ENCODE data around the gene CNTNAP2. TPM values are rescaled to one million over a fixed set of nuclear protein-coding genes. Genes with fewer than 3 reads are reported as not detected.

CNTNAP2 gene
- total RNA-seq, 1 donor = 0.54 TPM

DNA sequence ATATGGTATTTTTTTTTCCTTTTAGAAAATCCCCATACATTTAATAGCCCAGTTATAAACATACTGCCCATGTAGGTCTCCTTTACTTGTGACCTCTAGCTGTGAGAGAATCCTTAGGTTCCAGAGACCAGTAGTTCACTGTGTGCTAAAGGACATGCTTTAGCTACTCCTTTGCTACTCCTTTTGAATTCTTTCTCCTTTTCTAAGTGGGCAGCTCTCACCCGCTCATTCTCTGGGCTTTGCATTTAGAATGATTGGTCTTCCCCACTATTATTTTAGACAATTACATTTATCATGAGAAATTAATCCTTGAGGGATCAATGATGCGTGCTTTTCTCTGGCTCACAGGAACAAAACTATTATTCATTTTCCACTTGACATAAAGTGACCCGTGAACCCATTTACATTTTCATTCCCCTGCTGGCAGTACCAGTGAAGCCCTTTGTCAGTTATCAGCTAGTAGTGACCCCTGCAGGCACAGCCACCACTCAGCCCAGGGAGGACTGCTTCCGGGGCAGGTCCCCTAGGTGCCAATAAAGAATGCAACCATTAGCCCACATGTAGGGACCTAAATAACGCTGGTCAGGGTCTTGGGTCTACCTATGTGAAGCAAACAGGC lies 844.3 kb downstream of the CNTNAP2 start:
- no peak for DNase-seq (ENCODE audit: low read depth in 2 of 3, low spot score in 2 of 3)

DNA sequence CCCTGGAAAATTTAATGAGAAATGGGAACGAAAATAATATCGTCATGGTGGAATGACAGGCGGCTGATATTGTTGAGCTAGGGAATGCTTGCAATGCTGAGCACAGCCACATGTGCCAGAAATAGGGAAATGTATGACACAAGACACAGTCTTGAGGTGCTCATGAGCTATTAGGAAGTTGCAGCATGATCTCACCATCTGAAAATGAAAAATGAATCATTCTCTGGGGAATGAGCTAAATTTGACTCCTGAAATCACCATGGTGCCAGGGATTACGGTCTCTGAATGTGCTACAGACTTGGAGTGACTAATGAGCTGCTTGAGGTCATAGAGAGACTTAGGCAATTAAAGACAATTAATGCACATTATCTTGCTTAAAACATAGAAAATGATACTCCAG lies 845.0 kb downstream of the CNTNAP2 start:
- no peak for DNase-seq (ENCODE audit: low read depth in 2 of 3, low spot score in 2 of 3)

GRCh38 chr7:146966274-146966673 lies 849.7 kb downstream of the CNTNAP2 start:
- DNase-seq (ENCODE audit: low read depth in 2 of 3, low spot score in 2 of 3) = no peak

DNA sequence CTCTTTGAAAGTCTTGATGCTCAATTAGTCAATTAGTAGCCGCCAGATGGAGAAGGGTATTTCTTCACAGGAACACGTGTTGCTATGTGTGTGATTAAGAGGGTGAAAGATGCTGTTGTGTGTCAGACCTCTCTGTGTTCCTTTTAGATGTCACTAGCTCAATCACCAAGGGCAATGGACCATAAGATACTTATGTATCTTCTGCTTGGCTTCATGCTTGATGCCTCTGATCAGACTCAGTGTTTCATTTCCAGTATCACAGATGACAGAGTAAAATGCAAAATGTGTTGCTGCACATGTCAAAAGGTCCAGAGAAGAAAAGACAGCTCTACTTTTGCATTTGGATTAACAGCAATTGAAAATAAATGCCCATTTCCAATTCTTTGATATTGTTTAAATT lies 865.9 kb downstream of the CNTNAP2 start:
- DNase-seq (ENCODE audit: low read depth in 2 of 3, low spot score in 2 of 3) = no peak

GRCh38 chr7:146991596-146991995 lies 875.0 kb downstream of the CNTNAP2 start:
- no peak for DNase-seq (ENCODE audit: low read depth in 2 of 3, low spot score in 2 of 3)

- no peak for DNase-seq (ENCODE audit: low read depth in 2 of 3, low spot score in 2 of 3)
These were observed 877.2 kb downstream of the CNTNAP2 start for GRCh38 chr7:146993764-146994163.

- no peak for DNase-seq (ENCODE audit: low read depth in 2 of 3, low spot score in 2 of 3)
These were observed 891.9 kb downstream of the CNTNAP2 start for GRCh38 chr7:147008530-147008929.

DNA sequence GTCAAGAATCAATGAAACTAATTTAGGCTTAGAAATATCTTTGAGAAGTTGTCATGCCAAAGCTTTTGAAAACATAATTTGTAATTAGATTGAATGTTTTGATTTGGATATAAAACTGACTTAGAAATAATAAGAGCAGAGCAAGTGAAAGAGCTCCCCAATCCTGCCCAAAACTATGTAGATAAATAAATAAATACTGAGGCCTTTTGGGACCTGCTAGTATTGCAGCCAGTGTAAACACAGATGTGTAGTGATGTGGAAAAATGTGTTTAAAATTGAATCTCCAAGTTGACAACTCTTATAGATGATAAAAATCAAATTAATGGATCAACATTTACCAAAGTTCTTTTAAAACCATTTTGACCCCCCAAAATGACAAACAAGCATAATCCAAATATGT lies 896.1 kb downstream of the CNTNAP2 start:
- no peak for DNase-seq (ENCODE audit: low read depth in 2 of 3, low spot score in 2 of 3)

DNA sequence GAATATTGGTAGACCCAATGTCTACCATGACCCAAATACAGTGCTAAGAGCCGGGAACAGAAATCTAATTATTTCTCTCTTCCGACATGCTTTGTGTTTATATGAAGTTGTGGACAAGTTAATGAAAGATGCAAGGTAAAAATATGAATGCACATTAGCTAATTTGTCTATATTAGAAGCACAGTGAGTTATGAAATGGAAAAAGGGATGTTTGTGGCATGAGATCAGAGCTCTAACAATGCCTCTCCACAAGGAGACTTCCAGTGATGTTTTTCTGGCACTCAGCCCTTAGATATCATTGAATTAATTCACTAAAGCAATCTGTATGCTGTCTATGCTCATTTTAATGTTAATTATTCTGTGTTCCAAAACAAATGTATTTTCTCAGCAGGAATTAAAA lies 897.2 kb downstream of the CNTNAP2 start:
- no peak for DNase-seq (ENCODE audit: low read depth in 2 of 3, low spot score in 2 of 3)

DNA sequence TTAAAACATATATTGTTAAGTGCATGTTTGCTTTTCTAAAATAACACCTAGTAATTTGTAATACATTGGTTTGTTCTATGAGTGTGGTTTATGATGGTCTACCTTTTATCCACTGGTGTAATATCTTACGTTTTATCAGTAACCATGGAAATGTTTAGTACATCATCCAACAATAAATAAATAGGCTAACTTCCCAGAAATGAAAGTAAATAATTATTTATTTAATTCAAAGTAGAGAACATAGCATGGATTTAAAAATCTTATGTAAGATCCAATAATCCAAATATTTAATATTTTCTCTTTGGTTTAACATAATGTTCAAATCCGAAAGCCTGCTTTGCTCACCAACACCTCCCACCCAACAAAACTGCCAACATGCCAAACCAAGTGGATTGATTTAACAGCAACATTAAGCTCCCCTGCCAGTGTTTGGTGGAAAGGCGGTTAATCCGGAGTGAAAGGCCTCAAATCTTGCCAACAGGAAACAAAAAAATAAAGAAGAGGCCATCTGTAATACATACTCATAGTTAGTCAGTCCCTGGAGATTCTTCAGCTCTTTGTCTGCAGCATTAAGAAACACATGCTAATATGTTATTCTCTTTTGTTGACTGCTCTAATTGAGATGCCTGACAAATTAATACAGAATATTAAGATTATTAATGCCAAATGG lies 897.8 kb downstream of the CNTNAP2 start:
- DNase-seq (ENCODE audit: low read depth in 2 of 3, low spot score in 2 of 3) = no peak

DNA sequence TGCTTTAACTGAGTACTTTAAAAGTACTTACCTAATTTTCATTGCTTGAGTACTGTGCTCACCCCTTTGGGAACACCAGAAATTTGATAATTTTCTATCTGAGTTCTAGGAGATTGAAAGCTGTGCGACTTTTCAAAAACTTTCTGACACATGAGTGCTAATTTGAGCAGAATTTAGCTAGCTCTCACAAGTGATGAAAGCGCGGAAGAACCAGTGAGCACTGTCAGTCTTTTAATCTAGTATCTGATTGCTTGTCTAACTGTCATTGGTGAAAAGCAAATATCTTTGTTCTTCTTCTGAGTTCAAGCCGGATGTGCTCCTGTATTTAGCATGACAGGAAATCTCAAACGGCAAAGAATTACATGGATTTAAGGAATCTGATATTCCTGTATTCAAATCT lies 899.4 kb downstream of the CNTNAP2 start:
- DNase-seq (ENCODE audit: low read depth in 2 of 3, low spot score in 2 of 3) = no peak

- DNase-seq (ENCODE audit: low read depth in 2 of 3, low spot score in 2 of 3) = no peak
These were observed 905.5 kb downstream of the CNTNAP2 start for GRCh38 chr7:147022056-147022455.

GRCh38 chr7:147023440-147023839 lies 906.8 kb downstream of the CNTNAP2 start:
- DNase-seq (ENCODE audit: low read depth in 2 of 3, low spot score in 2 of 3) = no peak

DNA sequence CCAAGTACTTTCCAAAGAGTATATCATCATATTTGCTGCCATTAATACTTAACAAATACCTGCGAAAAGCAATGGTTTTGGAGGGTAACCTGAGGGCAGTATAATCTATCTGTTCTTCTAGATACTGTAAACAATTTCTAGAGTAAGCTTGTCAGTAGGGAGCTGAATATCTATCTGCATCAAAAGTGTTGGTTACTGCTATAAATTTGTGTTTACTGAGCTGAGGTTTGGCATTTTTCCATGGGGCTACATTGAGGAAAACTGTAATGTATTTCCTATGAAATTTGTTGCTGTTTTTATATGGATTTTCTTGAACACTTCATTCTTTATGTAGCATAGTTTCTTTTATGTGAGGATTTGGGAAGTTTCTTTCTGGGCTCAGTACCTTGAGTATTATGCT lies 913.4 kb downstream of the CNTNAP2 start:
- no peak for DNase-seq (ENCODE audit: low read depth in 2 of 3, low spot score in 2 of 3)

DNA sequence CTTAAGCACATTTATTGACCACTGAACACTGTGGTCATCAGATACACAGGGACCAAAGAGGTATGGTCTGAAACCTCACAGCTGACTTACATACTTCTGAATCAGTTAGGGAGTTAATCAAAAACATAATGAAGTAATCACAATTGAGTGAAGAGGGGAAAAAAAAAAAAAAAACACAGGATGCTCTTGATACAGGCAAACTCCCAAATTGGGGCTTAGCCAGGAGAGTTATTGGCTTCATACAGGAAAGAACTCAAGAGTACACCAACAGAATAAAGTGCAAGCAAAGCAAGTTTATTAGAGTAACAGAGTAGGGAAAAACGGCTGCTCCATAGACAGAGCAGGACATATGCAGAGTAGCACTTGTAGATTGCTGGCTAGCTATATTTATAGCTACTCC lies 917.0 kb downstream of the CNTNAP2 start:
- no peak for DNase-seq (ENCODE audit: low read depth in 2 of 3, low spot score in 2 of 3)

- no peak for DNase-seq (ENCODE audit: low read depth in 2 of 3, low spot score in 2 of 3)
These were observed 924.8 kb downstream of the CNTNAP2 start for GRCh38 chr7:147041438-147041837.

DNA sequence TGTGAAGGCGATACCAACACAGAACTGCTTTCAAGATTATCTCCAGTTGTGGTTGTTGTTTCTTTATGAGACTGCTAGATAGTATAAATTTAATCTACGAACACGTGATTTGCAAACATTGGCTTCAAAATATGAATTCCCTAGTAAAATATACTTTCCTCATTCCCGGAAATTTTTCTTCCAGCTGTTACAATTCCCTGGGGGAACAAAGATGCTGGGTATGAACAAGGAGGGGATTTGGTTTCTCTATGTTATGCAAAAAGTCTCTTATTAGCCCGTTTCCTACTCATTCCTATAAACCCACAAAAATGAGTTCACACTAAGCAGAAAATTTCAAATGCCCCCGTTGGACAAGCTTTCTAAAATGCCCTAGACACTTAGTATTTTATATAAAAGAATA lies 928.3 kb downstream of the CNTNAP2 start:
- no peak for DNase-seq (ENCODE audit: low read depth in 2 of 3, low spot score in 2 of 3)

GRCh38 chr7:147047696-147048095 lies 931.1 kb downstream of the CNTNAP2 start:
- DNase-seq (ENCODE audit: low read depth in 2 of 3, low spot score in 2 of 3) = no peak

DNA sequence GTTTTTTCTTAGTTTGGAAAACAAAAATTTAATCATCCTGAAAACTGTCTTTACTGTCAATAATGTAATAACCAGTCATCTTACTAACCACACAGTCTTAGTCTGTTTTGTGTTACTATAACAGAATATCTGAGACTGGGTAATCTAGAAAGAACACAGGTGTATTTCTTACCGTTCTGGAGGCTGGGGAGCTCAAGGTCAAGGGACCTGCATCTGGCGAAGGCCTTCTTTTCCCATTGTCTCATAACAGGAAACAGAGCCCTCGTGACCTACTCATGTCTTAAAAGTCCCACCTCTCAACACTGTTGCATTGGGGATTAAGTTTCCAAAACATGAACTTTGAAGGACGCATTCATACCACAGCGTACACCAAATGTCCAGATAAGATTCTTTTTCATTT lies 932.3 kb downstream of the CNTNAP2 start:
- DNase-seq (ENCODE audit: low read depth in 2 of 3, low spot score in 2 of 3) = no peak

DNA sequence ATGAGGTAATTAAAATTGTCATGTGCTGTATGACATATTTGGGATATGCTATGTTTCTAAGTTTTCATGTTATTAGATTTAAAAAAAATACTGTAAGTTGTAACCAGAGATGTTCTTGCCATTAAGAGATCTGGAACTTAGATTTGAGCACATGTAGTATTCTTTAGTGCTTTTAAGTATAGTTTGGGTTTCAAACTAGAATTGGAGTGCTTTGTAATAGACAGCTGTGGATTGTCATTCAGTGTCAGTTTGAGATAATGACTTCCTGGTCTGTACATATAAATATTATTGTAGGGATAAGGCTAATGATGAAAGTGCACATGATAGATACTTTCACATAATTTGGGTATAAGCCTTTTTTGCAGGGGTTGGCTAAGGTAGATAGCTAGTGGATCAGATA lies 936.2 kb downstream of the CNTNAP2 start:
- no peak for DNase-seq (ENCODE audit: low read depth in 2 of 3, low spot score in 2 of 3)

- no peak for DNase-seq (ENCODE audit: low read depth in 2 of 3, low spot score in 2 of 3)
These were observed 937.1 kb downstream of the CNTNAP2 start for GRCh38 chr7:147053746-147054145.

GRCh38 chr7:147060070-147060469 lies 943.5 kb downstream of the CNTNAP2 start:
- peak in 1 of 3 donors; percentile 47 for DNase-seq (ENCODE audit: low read depth in 2 of 3, low spot score in 2 of 3)

- DNase-seq (ENCODE audit: low read depth in 2 of 3, low spot score in 2 of 3) = no peak
These were observed 946.3 kb downstream of the CNTNAP2 start for GRCh38 chr7:147062897-147063296.

Data from hematopoietic multipotent progenitor cell (in vitro differentiated cells).